Karpas-422 (cell line): Measurements from ENCODE around the gene OR2H1. TPM values are rescaled to one million over a fixed set of nuclear protein-coding genes. Genes with fewer than 3 reads are reported as not detected.

Experiments used
- DNase-seq: peaks from one replicate; pipeline ENCODE4 v3.0.0-alpha.2; 2015
- H2AFZ ChIP-seq: fragments of 200-600 bp; sonication (generic); 2 replicates; pipeline ENCODE4 v1.6.1; 2014; ENCODE audit warnings: antibody characterized with exemption, low read length, mixed read lengths
- H3K27ac ChIP-seq: fragments of 200-600 bp; sonication (generic); 2 replicates; pipeline ENCODE4 v1.5.1; 2014; ENCODE audit warnings: mild to moderate bottlenecking, low read length, moderate library complexity
- H3K27me3 ChIP-seq: fragments of 200-600 bp; sonication (generic); 2 replicates; pipeline ENCODE4 v1.6.1; 2014; ENCODE audit warnings: low read length, mixed read lengths
- H3K36me3 ChIP-seq: fragments of 200-600 bp; sonication (generic); 2 replicates; pipeline ENCODE4 v1.6.1; 2014; ENCODE audit warnings: low read length, mixed read lengths; ENCODE audit not compliant: insufficient read depth
- H3K4me1 ChIP-seq: fragments of 200-600 bp; sonication (generic); 2 replicates; pipeline ENCODE4 v1.6.1; 2014; ENCODE audit warnings: mild to moderate bottlenecking, low read length, mixed read lengths
- H3K4me2 ChIP-seq: fragments of 200-600 bp; sonication (generic); 2 replicates; pipeline ENCODE4 v1.6.1; 2014; ENCODE audit warnings: low read length, low read depth, mild to moderate bottlenecking; ENCODE audit not compliant: poor library complexity, severe bottlenecking
- H3K4me3 ChIP-seq: fragments of 200-600 bp; sonication (generic); 2 replicates; pipeline ENCODE4 v1.5.1; 2014; ENCODE audit warnings: mild to moderate bottlenecking, antibody characterized with exemption, low read length, mixed read lengths
- H3K79me2 ChIP-seq: fragments of 200-600 bp; sonication (generic); 2 replicates; pipeline ENCODE4 v1.6.1; 2014; ENCODE audit warnings: mild to moderate bottlenecking, low read length, mixed read lengths
- H3K9ac ChIP-seq: fragments of 200-600 bp; sonication (generic); 2 replicates; pipeline ENCODE4 v1.6.0; 2014; ENCODE audit warnings: low read length
- H3K9me2 ChIP-seq: fragments of 200-600 bp; sonication (generic), shearing (Covaris generic); replicated peaks from 2 replicates; pipeline ENCODE4 v1.6.0; 2014; ENCODE audit warnings: mild to moderate bottlenecking, low read length, moderate library complexity; ENCODE audit not compliant: insufficient read depth
- H3K9me3 ChIP-seq: fragments of 300-700, 200-600 bp; sonication (generic); 2 replicates; pipeline ENCODE4 v1.6.1; 2014; ENCODE audit warnings: low read length, mixed read lengths
- H4K20me1 ChIP-seq: fragments of 200-600 bp; sonication (generic); 2 replicates; pipeline ENCODE4 v1.6.1; 2014; ENCODE audit warnings: mild to moderate bottlenecking, antibody characterized with exemption, low read length, low read depth; ENCODE audit not compliant: insufficient read depth
- total RNA-seq: library from RNA; depleted of rRNA; stranded (reverse); fragments of >200 nt; shearing (Covaris generic); gene quantifications from 2 replicates; pipeline ENCODE4 v1.2.3, GENCODE V29; 2014; ENCODE audit warnings: low replicate concordance

The OR2H1 gene
- total RNA-seq, 1 experiment from 2014 or later = not detected

DNA sequence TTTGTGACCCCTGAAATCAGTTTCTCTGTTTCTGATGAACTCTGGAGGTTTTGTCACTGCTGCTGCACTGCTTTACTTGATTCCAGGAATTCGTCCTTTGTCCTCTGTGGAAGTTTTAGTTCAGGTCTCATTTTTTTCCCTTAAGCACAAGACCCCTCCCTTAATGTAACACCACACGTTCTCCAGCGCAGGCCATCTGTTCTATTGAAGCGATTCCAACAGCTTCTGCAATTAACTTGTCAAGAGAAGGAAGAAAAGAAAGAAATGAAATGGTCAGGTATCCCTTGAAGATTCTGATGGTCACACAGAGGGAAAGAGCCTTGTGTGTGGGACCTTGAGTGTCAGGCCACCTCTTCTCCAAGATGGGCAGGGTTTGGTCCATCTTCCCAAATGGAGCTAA is 38.6 kb downstream of the OR2H1 start:
- H3K27ac ChIP-seq = no peak overlapping the region
- 0 out of 2 replicates have a peak, but pooled peaks cover 3% of the 10 kb centered on the region for H3K4me1 ChIP-seq
- no peak overlapping the region for H3K4me2 ChIP-seq
- no peaks in the 10 kb centered on the region for H3K9me2 ChIP-seq
- no peak overlapping the region for H3K4me3 ChIP-seq
- H3K79me2 ChIP-seq = no peaks in the 10 kb centered on the region
- H3K9me3 ChIP-seq = no peaks in the 10 kb centered on the region
- H2AFZ ChIP-seq = no peak overlapping the region
- no peak for DNase-seq
- H3K27me3 ChIP-seq = no peaks in the 10 kb centered on the region
- no peak overlapping the region for H3K9ac ChIP-seq
- no peaks in the 10 kb centered on the region for H4K20me1 ChIP-seq
- H3K36me3 ChIP-seq = no peaks in the 10 kb centered on the region

- no peak overlapping the region for H3K27ac ChIP-seq
- H2AFZ ChIP-seq = no peak overlapping the region
- H3K4me1 ChIP-seq = no peaks in the 10 kb centered on the region
- no peaks in the 10 kb centered on the region for H3K9me3 ChIP-seq
- H3K27me3 ChIP-seq = no peaks in the 10 kb centered on the region
- H4K20me1 ChIP-seq = no peaks in the 10 kb centered on the region
- no peak for DNase-seq
- H3K4me3 ChIP-seq = no peak overlapping the region
- no peaks in the 10 kb centered on the region for H3K36me3 ChIP-seq
- no peak overlapping the region for H3K9ac ChIP-seq
- H3K79me2 ChIP-seq = no peaks in the 10 kb centered on the region
- H3K4me2 ChIP-seq = no peak overlapping the region
- H3K9me2 ChIP-seq = no peaks in the 10 kb centered on the region
These were observed 40.0 kb downstream of the OR2H1 start for GRCh38 chr6:29496961-29497360.

GRCh38 chr6:29499704-29500103 is 42.7 kb downstream of the OR2H1 start:
- H3K4me1 ChIP-seq = no peaks in the 10 kb centered on the region
- no peaks in the 10 kb centered on the region for H4K20me1 ChIP-seq
- H3K4me3 ChIP-seq = no peak overlapping the region
- no peaks in the 10 kb centered on the region for H3K79me2 ChIP-seq
- H3K27me3 ChIP-seq = no peaks in the 10 kb centered on the region
- H3K27ac ChIP-seq = no peak overlapping the region
- no peak for DNase-seq
- H3K9me3 ChIP-seq = no peaks in the 10 kb centered on the region
- H3K9ac ChIP-seq = no peak overlapping the region
- H3K9me2 ChIP-seq = no peaks in the 10 kb centered on the region
- no peak overlapping the region for H3K4me2 ChIP-seq
- no peaks in the 10 kb centered on the region for H3K36me3 ChIP-seq
- H2AFZ ChIP-seq = no peak overlapping the region

DNA sequence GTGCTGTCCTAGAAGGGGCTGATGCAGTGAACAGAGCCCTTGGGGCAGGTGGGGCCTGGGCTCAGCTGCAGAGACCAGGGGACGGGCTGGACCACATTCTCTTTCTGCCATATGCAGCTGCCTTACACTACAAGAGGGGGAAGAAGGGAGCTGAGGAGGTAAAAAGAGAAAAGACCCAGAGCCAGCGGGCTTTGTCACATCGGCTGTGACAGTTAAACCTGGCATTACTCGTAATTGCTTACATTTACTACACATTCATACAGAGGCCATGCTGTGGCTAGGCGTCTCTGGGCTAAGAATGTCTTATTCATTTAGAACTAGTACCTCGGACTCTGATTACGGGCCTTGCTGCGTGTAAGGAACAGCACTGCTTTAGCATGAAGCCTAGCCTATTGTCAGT is 43.6 kb downstream of the OR2H1 start:
- H4K20me1 ChIP-seq = no peaks in the 10 kb centered on the region
- no peak for DNase-seq
- no peak overlapping the region for H2AFZ ChIP-seq
- no peaks in the 10 kb centered on the region for H3K9me2 ChIP-seq
- no peak overlapping the region for H3K4me3 ChIP-seq
- no peak overlapping the region for H3K9ac ChIP-seq
- no peak overlapping the region for H3K4me2 ChIP-seq
- no peaks in the 10 kb centered on the region for H3K36me3 ChIP-seq
- H3K27me3 ChIP-seq = no peaks in the 10 kb centered on the region
- no peaks in the 10 kb centered on the region for H3K4me1 ChIP-seq
- H3K9me3 ChIP-seq = no peaks in the 10 kb centered on the region
- H3K27ac ChIP-seq = no peak overlapping the region
- no peaks in the 10 kb centered on the region for H3K79me2 ChIP-seq

- no peaks in the 10 kb centered on the region for H3K36me3 ChIP-seq
- H3K4me1 ChIP-seq = no peaks in the 10 kb centered on the region
- H2AFZ ChIP-seq = no peak overlapping the region
- no peak overlapping the region for H3K4me2 ChIP-seq
- no peak for DNase-seq
- H3K9me2 ChIP-seq = no peaks in the 10 kb centered on the region
- no peak overlapping the region for H3K27ac ChIP-seq
- H4K20me1 ChIP-seq = no peaks in the 10 kb centered on the region
- H3K4me3 ChIP-seq = no peak overlapping the region
- no peaks in the 10 kb centered on the region for H3K27me3 ChIP-seq
- no peaks in the 10 kb centered on the region for H3K79me2 ChIP-seq
- no peaks in the 10 kb centered on the region for H3K9me3 ChIP-seq
- no peak overlapping the region for H3K9ac ChIP-seq
These were observed 44.2 kb downstream of the OR2H1 start for GRCh38 chr6:29501106-29501505.

DNA sequence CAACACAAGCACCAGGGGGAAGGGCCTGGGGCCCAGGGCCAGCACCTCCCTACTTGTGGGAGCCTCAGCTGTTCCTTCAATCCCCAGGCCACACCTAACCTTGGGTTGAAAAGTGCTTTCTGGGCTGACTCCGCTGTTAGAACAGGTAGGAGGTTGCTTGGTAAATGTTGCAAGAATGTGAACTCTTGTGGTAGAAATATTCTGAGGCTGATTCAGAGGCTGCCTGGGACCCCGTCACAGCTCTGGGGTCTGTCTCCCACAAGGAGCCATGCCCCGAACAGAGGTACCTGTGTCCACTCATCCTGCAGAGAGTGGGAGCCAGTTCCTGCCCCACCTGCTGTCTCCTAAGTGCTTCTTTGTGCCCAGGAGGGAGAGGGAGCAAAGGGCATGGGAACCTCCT is 45.2 kb downstream of the OR2H1 start:
- H3K9me2 ChIP-seq = no peaks in the 10 kb centered on the region
- no peak overlapping the region for H3K9ac ChIP-seq
- no peak for DNase-seq
- H3K4me1 ChIP-seq = no peaks in the 10 kb centered on the region
- no peaks in the 10 kb centered on the region for H3K79me2 ChIP-seq
- H2AFZ ChIP-seq = no peak overlapping the region
- no peaks in the 10 kb centered on the region for H3K27me3 ChIP-seq
- no peaks in the 10 kb centered on the region for H3K36me3 ChIP-seq
- no peak overlapping the region for H3K4me3 ChIP-seq
- H3K27ac ChIP-seq = no peak overlapping the region
- no peaks in the 10 kb centered on the region for H3K9me3 ChIP-seq
- no peaks in the 10 kb centered on the region for H4K20me1 ChIP-seq
- H3K4me2 ChIP-seq = no peak overlapping the region

GRCh38 chr6:29502597-29502996 is 45.6 kb downstream of the OR2H1 start:
- H3K27me3 ChIP-seq = no peaks in the 10 kb centered on the region
- H3K4me2 ChIP-seq = no peak overlapping the region
- no peaks in the 10 kb centered on the region for H3K79me2 ChIP-seq
- no peak overlapping the region for H3K9ac ChIP-seq
- no peak overlapping the region for H3K4me3 ChIP-seq
- no peaks in the 10 kb centered on the region for H3K36me3 ChIP-seq
- no peaks in the 10 kb centered on the region for H4K20me1 ChIP-seq
- H3K4me1 ChIP-seq = no peaks in the 10 kb centered on the region
- H3K9me3 ChIP-seq = no peaks in the 10 kb centered on the region
- no peak overlapping the region for H3K27ac ChIP-seq
- H2AFZ ChIP-seq = no peak overlapping the region
- no peaks in the 10 kb centered on the region for H3K9me2 ChIP-seq
- no peak for DNase-seq

DNA sequence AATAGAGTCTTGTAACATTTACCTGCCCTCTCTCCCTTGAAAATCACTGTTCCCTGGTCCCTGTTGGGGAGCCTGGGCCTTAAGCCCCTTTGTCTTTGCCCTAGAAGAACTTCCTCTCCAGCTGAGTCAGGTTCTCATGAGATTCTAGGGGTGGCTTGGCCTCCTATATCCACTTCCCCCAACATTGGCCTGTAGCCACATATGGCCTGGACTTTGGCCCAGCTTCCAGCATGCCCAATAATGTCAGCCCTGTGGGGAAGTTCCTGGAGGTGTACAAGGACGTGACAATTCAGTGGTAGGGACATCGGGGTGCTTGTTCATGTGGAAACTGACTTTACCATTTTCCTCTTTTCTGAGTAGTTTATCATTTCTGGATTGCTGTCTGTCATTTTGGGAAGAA is 48.0 kb downstream of the OR2H1 start:
- H2AFZ ChIP-seq = no peak overlapping the region
- DNase-seq = no peak
- H3K4me3 ChIP-seq = no peak overlapping the region
- no peaks in the 10 kb centered on the region for H3K27me3 ChIP-seq
- no peaks in the 10 kb centered on the region for H3K4me1 ChIP-seq
- H3K79me2 ChIP-seq = no peaks in the 10 kb centered on the region
- H4K20me1 ChIP-seq = no peaks in the 10 kb centered on the region
- H3K9me3 ChIP-seq = no peaks in the 10 kb centered on the region
- no peak overlapping the region for H3K9ac ChIP-seq
- no peaks in the 10 kb centered on the region for H3K9me2 ChIP-seq
- no peaks in the 10 kb centered on the region for H3K36me3 ChIP-seq
- no peak overlapping the region for H3K4me2 ChIP-seq
- H3K27ac ChIP-seq = no peak overlapping the region

- Histone ChIP-seq H2AFZ (no peak overlapping the region), H3K4me2 (no peak overlapping the region), H3K27ac (no peak overlapping the region), H3K9ac (no peak overlapping the region), H3K27me3 (no peaks in the 10 kb centered on the region), H3K9me2 (no peaks in the 10 kb centered on the region), H3K4me1 (no peaks in the 10 kb centered on the region), H3K4me3 (no peak overlapping the region), H3K79me2 (no peaks in the 10 kb centered on the region), H3K9me3 (no peaks in the 10 kb centered on the region), H4K20me1 (no peaks in the 10 kb centered on the region), H3K36me3 (no peaks in the 10 kb centered on the region)
- DNase-seq = no peak
These were observed 48.9 kb downstream of the OR2H1 start for GRCh38 chr6:29505808-29506207.
